GM12892 (cell line): ENCODE data around the gene CCL11.

Experiments used
- POLR2A ChIP-seq: IDR thresholded peaks from 2 replicates; pipeline ENCODE4 v1.6.1; 2011; ENCODE audit warnings: low read depth, low read length, control low read depth
- TAF1 ChIP-seq: IDR thresholded peaks from 2 replicates; pipeline ENCODE4 v1.6.1; 2011; ENCODE audit warnings: low read depth, mild to moderate bottlenecking, control low read depth, low read length, borderline replicate concordance

GRCh38 chr17:34251186-34251585, 34.4 kb upstream of the CCL11 start:
- no peak for TF ChIP-seq POLR2A
- TF ChIP-seq TAF1, result no peak
